Activated T-cell treated with anti-CD3 and anti-CD28 coated beads, Interleukin-2, amount 50 U/mL, for 48 hours (primary cell): Measurements from ENCODE around the gene ERI2.
A peak's percentile ranks its signal among the peaks of the same experiment; 100 is the strongest.

Experiments
- DNase-seq, 2 experiments: peaks; one replicate each; pipeline ENCODE4 v3.0.0-alpha.2; 2020

ERI2 gene

GRCh38 chr16:20806168-20807050 lies at the start of gene ERI2, which contains the start of gene REXO5:
Gene ERI2 (minus strand): TSS chr16:20806472. CDS start chr16:20806430, 42 bp downstream.
Gene REXO5 (plus strand): TSS chr16:20806527. CDS start chr16:20806954, 427 bp downstream.
- peak; percentile 85 to 88 for DNase-seq

GRCh38 chr16:20854963-20855362 lies 48.7 kb upstream of the ERI2 start:
- DNase-seq, result no peak

GRCh38 chr16:20853981-20854620 lies 47.8 kb upstream of the ERI2 start:
- no peak for DNase-seq

- DNase-seq, result no peak
These were observed 46.9 kb upstream of the ERI2 start for GRCh38 chr16:20853143-20853542.

- DNase-seq, result no peak
These were observed 45.3 kb upstream of the ERI2 start for GRCh38 chr16:20851601-20852000.

GRCh38 chr16:20850981-20851380 lies 44.7 kb upstream of the ERI2 start:
- no peak for DNase-seq

GRCh38 chr16:20849589-20850390 lies 43.5 kb upstream of the ERI2 start:
- DNase-seq, result peak; percentile 78 to 81

GRCh38 chr16:20847550-20847949 lies 41.3 kb upstream of the ERI2 start:
- DNase-seq, result no peak

- DNase-seq, result no peak
These were observed 40.3 kb upstream of the ERI2 start for GRCh38 chr16:20846551-20846950.

GRCh38 chr16:20846030-20846429 lies 39.8 kb upstream of the ERI2 start:
- DNase-seq, result no peak

GRCh38 chr16:20844588-20844987 lies 38.3 kb upstream of the ERI2 start:
- no peak for DNase-seq

GRCh38 chr16:20844054-20844453 lies 37.8 kb upstream of the ERI2 start:
- DNase-seq, result no peak

- no peak for DNase-seq
These were observed 33.2 kb upstream of the ERI2 start for GRCh38 chr16:20839504-20839903.

- DNase-seq, result no peak
These were observed 32.0 kb upstream of the ERI2 start for GRCh38 chr16:20838240-20838639.

- no peak for DNase-seq
These were observed 26.8 kb upstream of the ERI2 start for GRCh38 chr16:20833086-20833485.

GRCh38 chr16:20830372-20830771 lies 24.1 kb upstream of the ERI2 start:
- DNase-seq, result no peak

GRCh38 chr16:20829536-20829935 lies 23.3 kb upstream of the ERI2 start:
- no peak for DNase-seq

GRCh38 chr16:20826039-20826566 lies 19.8 kb upstream of the ERI2 start:
- no peak for DNase-seq

- no peak for DNase-seq
These were observed 16.5 kb upstream of the ERI2 start for GRCh38 chr16:20822521-20823325.

- DNase-seq, result no peak
These were observed 15.4 kb upstream of the ERI2 start for GRCh38 chr16:20821682-20822081.

GRCh38 chr16:20818929-20819585 lies 12.8 kb upstream of the ERI2 start:
- no peak for DNase-seq

GRCh38 chr16:20814784-20815183 lies 8.5 kb upstream of the ERI2 start:
- DNase-seq, result no peak
